Mucosa of rectum (tissue), 2 donors: ENCODE measurements around the gene RTRAF.

Experiments
- H3K27ac ChIP-seq, 2 donors: one replicate each; pipeline ENCODE4 v1.7.0; 2013; ENCODE audit warnings: inconsistent platforms in 2 of 2, low read depth in 2 of 2, low read length in 2 of 2
- H3K27me3 ChIP-seq, 2 donors: one replicate each; pipeline ENCODE4 v1.7.0; 2013; ENCODE audit warnings: low read length in 2 of 2; ENCODE audit not compliant: control insufficient read depth in 2 of 2, insufficient read depth in 2 of 2
- H3K36me3 ChIP-seq, 2 donors: one replicate each; pipeline ENCODE4 v1.7.0; 2013; ENCODE audit warnings: low read length in 2 of 2; ENCODE audit not compliant: control insufficient read depth in 2 of 2, insufficient read depth in 2 of 2
- H3K4me1 ChIP-seq, 2 donors: one replicate each; pipeline ENCODE4 v1.7.0; 2013; ENCODE audit warnings: low read length in 2 of 2, mild to moderate bottlenecking in 1 of 2; ENCODE audit not compliant: control insufficient read depth in 2 of 2, insufficient read depth in 2 of 2
- H3K4me3 ChIP-seq, 2 donors: one replicate each; pipeline ENCODE4 v1.7.0; 2013; ENCODE audit warnings: low read length in 2 of 2
- H3K9ac ChIP-seq, 2 donors: one replicate each; pipeline ENCODE4 v1.7.0; 2013; ENCODE audit warnings: low read length in 2 of 2, low read depth in 1 of 2, mild to moderate bottlenecking in 1 of 2
- H3K9me3 ChIP-seq, 2 donors: one replicate each; pipeline ENCODE4 v1.7.0; 2013; ENCODE audit warnings: low read length in 2 of 2; ENCODE audit not compliant: control insufficient read depth in 2 of 2
- donor health status: healthy.
- donor health status: Normal muscosa, but diverticular disease.

Gene RTRAF

GRCh38 chr14:52031781-52032180, 42.4 kb downstream of the RTRAF start:
- H3K27ac ChIP-seq, result no peak overlapping the region
- H3K9ac ChIP-seq, result no peak overlapping the region
- no peaks in the 10 kb centered on the region for H3K9me3 ChIP-seq
- no peaks in the 10 kb centered on the region for H3K27me3 ChIP-seq
- no peaks in the 10 kb centered on the region for H3K36me3 ChIP-seq
- no peak overlapping the region for H3K4me3 ChIP-seq
- H3K4me1 ChIP-seq, result peaks cover 0 to 4% of the 10 kb centered on the region in 2 donors

GRCh38 chr14:52032204-52032801, 43.0 kb downstream of the RTRAF start:
- no peaks in the 10 kb centered on the region for H3K9me3 ChIP-seq
- no peaks in the 10 kb centered on the region for H3K27me3 ChIP-seq
- H3K4me1 ChIP-seq, result peaks cover 0 to 4% of the 10 kb centered on the region in 2 donors
- H3K9ac ChIP-seq, result no peak overlapping the region
- no peak overlapping the region for H3K27ac ChIP-seq
- H3K36me3 ChIP-seq, result no peaks in the 10 kb centered on the region
- H3K4me3 ChIP-seq, result no peak overlapping the region

GRCh38 chr14:52033101-52033642, 43.8 kb downstream of the RTRAF start:
- no peaks in the 10 kb centered on the region for H3K9me3 ChIP-seq
- peaks cover 0 to 4% of the 10 kb centered on the region in 2 donors for H3K4me1 ChIP-seq
- H3K4me3 ChIP-seq, result no peak overlapping the region
- no peak overlapping the region for H3K9ac ChIP-seq
- H3K27me3 ChIP-seq, result no peaks in the 10 kb centered on the region
- H3K27ac ChIP-seq, result no peak overlapping the region
- peaks cover 0 to 2% of the 10 kb centered on the region in 2 donors for H3K36me3 ChIP-seq

- no peaks in the 10 kb centered on the region for H3K4me1 ChIP-seq
- peaks cover 0 to 6% of the 10 kb centered on the region in 2 donors for H3K36me3 ChIP-seq
- H3K9ac ChIP-seq, result no peak overlapping the region
- no peak overlapping the region for H3K27ac ChIP-seq
- no peak overlapping the region for H3K4me3 ChIP-seq
- no peaks in the 10 kb centered on the region for H3K27me3 ChIP-seq
- H3K9me3 ChIP-seq, result no peaks in the 10 kb centered on the region
These were observed 49.9 kb downstream of the RTRAF start for GRCh38 chr14:52039124-52039815.

- peaks cover 0 to 6% of the 10 kb centered on the region in 2 donors for H3K36me3 ChIP-seq
- H3K4me3 ChIP-seq, result no peak overlapping the region
- no peak overlapping the region for H3K9ac ChIP-seq
- no peaks in the 10 kb centered on the region for H3K27me3 ChIP-seq
- H3K4me1 ChIP-seq, result peaks cover 0 to 5% of the 10 kb centered on the region in 2 donors
- no peak overlapping the region for H3K27ac ChIP-seq
- H3K9me3 ChIP-seq, result no peaks in the 10 kb centered on the region
These were observed 51.3 kb downstream of the RTRAF start for GRCh38 chr14:52040598-52040997.

GRCh38 chr14:52042371-52043289, 53.3 kb downstream of the RTRAF start:
- peaks cover 0 to 5% of the 10 kb centered on the region in 2 donors for H3K4me1 ChIP-seq
- no peak overlapping the region for H3K9ac ChIP-seq
- no peak overlapping the region for H3K27ac ChIP-seq
- H3K36me3 ChIP-seq, result peaks cover 0 to 6% of the 10 kb centered on the region in 2 donors
- H3K27me3 ChIP-seq, result no peaks in the 10 kb centered on the region
- no peak overlapping the region for H3K4me3 ChIP-seq
- H3K9me3 ChIP-seq, result no peaks in the 10 kb centered on the region

- no peak overlapping the region for H3K9ac ChIP-seq
- peaks cover 0 to 5% of the 10 kb centered on the region in 2 donors for H3K4me1 ChIP-seq
- no peaks in the 10 kb centered on the region for H3K9me3 ChIP-seq
- no peak overlapping the region for H3K4me3 ChIP-seq
- H3K27me3 ChIP-seq, result no peaks in the 10 kb centered on the region
- no peaks in the 10 kb centered on the region for H3K36me3 ChIP-seq
- no peak overlapping the region for H3K27ac ChIP-seq
These were observed 54.3 kb downstream of the RTRAF start for GRCh38 chr14:52043690-52044089.

GRCh38 chr14:52044791-52045522, 55.6 kb downstream of the RTRAF start:
- H3K27ac ChIP-seq, result no peak overlapping the region
- H3K4me3 ChIP-seq, result no peak overlapping the region
- no peak overlapping the region for H3K9ac ChIP-seq
- no peaks in the 10 kb centered on the region for H3K36me3 ChIP-seq
- H3K4me1 ChIP-seq, result peaks cover 4 to 9% of the 10 kb centered on the region in 2 donors
- H3K27me3 ChIP-seq, result no peaks in the 10 kb centered on the region
- H3K9me3 ChIP-seq, result no peaks in the 10 kb centered on the region

- H3K27ac ChIP-seq, result no peak overlapping the region
- peaks cover 7 to 18% of the 10 kb centered on the region in 2 donors for H3K4me1 ChIP-seq
These were observed 57.1 kb downstream of the RTRAF start for GRCh38 chr14:52046376-52046917.

More at GRCh38 chr14:52046376-52046917, 57.1 kb downstream of the RTRAF start:
- no peak overlapping the region for H3K4me3 ChIP-seq
- no peaks in the 10 kb centered on the region for H3K9me3 ChIP-seq
- H3K27me3 ChIP-seq, result no peaks in the 10 kb centered on the region
- no peaks in the 10 kb centered on the region for H3K36me3 ChIP-seq
- no peak overlapping the region for H3K9ac ChIP-seq
